Fibroblast of the aortic adventitia (primary cell): ENCODE results near the gene THAP2. TPM values are rescaled to one million over a fixed set of nuclear protein-coding genes. Genes with fewer than 3 reads are reported as not detected.

Source experiments
- DNase-seq: peaks from one replicate; pipeline ENCODE4 v3.0.0-alpha.2; 2010; ENCODE audit warnings: low read depth
- H3K4me3 ChIP-seq: 2 replicates; pipeline ENCODE4 v1.5.1; 2011; ENCODE audit warnings: low read depth, mild to moderate bottlenecking, control low read depth, low read length, moderate library complexity
- total RNA-seq: library from RNA; depleted of rRNA; stranded (reverse); fragments of >200 nt; gene quantifications from 2 replicates; pipeline ENCODE4 v1.2.3, GENCODE V29; 2012; ENCODE audit warnings: low replicate concordance
- TF ChIP-seq, protein P1 (sequence below): IDR thresholded peaks from 2 replicates; pipeline ENCODE4 v1.5.1; 2011; ENCODE audit warnings: mild to moderate bottlenecking, low read length, control low read depth, inconsistent platforms; ENCODE audit not compliant: insufficient read depth

The THAP2 gene
- total RNA-seq, 1 donor: 4.9 TPM

DNA sequence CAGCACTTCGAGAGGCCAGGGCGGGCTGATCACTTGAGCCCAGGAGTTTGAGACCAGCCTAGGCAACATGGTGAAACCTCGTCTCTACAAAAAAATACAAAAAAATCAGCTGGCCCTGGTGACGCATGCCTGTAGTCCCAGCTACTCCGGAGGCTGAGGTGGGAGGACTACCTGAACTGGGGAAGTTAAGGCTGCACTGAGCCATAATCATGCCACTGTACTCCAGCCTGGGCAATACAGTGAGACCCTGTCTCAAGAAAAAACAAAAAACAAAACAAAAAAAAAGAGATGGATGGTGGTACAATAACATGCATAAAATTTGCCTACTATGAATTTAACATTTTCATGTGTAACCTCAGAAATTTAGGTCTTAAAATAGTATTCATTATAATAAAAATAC is 2.2 kb downstream of the THAP2 start:
- TF ChIP-seq, protein P1, sequence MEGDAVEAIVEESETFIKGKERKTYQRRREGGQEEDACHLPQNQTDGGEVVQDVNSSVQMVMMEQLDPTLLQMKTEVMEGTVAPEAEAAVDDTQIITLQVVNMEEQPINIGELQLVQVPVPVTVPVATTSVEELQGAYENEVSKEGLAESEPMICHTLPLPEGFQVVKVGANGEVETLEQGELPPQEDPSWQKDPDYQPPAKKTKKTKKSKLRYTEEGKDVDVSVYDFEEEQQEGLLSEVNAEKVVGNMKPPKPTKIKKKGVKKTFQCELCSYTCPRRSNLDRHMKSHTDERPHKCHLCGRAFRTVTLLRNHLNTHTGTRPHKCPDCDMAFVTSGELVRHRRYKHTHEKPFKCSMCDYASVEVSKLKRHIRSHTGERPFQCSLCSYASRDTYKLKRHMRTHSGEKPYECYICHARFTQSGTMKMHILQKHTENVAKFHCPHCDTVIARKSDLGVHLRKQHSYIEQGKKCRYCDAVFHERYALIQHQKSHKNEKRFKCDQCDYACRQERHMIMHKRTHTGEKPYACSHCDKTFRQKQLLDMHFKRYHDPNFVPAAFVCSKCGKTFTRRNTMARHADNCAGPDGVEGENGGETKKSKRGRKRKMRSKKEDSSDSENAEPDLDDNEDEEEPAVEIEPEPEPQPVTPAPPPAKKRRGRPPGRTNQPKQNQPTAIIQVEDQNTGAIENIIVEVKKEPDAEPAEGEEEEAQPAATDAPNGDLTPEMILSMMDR: no peak
- no peak overlapping the region for H3K4me3 ChIP-seq
- no peak for DNase-seq

DNA sequence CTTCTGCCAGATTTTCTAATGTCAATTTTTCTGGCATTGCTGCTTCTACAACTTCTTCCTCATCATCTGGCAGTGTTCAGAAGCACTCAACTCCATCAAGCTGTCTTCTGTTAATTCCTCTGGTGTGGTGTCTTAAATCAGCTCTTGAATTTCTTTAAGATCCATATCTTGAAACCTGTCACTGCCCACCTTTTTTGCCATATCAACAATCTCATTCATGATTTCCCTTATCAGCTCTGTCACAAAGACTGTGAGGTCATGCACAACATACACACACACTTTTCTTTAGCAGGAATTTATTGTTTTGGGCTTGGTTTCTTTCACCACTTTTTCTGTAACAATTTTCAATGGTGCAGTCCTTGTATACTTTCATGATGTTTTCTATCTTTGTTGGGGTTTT is 7.2 kb downstream of the THAP2 start:
- no peak for DNase-seq
- TF ChIP-seq, protein P1: no peak
- no peak overlapping the region for H3K4me3 ChIP-seq

DNA sequence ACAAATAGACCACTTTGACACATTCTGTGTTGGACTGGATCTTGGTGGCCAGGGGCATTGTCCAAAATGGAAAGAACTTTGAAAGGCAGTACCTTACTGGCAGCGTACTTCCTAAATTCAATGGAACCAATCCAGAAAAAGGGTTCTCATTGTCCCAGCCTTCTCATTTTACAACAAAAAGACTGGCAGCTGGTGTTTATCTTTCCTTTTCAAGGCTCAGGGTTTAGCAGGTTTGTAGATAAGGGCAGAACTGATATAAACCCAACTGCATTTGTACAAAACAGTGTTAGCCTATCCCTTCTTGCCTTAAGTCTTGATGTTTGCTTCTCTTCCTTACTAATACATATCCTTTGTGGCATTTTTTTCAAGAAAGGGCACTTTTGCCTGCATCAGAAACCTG is 7.7 kb downstream of the THAP2 start:
- DNase-seq: no peak
- H3K4me3 ChIP-seq: no peak overlapping the region
- TF ChIP-seq, protein P1: no peak

DNA sequence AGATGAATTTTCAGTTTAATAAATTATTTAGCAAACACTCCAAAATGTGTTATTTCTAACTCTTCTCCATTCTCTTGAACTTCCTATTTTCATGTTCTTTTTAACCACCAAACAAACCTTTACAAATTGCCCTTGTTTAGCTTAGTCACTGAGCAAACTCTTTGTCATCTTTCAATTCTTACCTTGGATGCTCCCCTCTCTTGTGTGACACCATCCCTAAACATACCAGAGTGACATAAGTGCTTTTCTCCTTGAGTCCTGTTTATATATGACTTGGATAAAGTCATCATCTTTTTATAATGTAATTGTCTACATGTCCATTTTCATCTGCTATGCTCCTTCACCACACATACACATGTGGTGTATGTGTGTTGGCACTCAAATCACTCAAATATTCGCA is 18.4 kb downstream of the THAP2 start:
- no peak for DNase-seq
- H3K4me3 ChIP-seq: no peak overlapping the region
- TF ChIP-seq, protein P1: no peak

DNA sequence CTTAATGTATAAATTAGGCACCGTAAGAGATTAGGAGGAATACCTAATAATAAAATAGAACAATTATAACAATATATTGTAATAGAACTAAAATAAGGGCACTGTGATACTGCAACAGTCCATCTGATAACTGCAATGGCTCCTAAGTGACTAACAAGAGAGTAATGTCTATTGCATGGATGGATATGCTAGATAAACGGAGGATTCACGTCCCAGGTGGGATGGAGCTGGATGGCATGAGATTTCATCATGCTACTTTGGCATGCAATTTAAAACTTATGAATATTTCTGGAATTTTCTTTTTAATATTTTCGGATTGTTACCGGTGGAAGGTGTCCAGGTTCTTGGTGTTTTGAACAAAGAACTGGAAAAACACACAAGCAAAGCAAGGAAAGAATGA is 19.5 kb downstream of the THAP2 start:
- TF ChIP-seq, protein P1: no peak
- DNase-seq: peak; percentile 51
- no peak overlapping the region for H3K4me3 ChIP-seq

DNA sequence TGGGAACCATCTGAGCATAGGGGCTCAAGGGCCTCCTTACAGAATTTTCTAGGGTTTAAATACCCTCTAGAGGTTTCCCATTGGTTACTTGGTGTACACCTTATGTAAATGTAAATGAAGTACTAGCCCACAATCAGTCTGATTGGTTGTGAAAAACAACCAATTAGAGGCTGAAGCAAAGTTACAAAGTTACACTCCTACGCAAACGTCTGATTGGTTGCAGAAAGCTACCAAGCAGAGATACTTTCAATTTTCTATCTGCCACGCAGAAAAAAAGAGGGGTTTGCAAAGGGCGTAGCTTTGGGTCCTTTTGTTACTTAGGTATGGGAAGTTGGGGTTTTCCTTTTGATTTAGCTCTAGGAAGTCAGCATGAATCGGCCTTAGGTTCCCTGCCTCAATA is 20.0 kb downstream of the THAP2 start:
- H3K4me3 ChIP-seq: no peak overlapping the region
- no peak for DNase-seq
- TF ChIP-seq, protein P1: no peak

DNA sequence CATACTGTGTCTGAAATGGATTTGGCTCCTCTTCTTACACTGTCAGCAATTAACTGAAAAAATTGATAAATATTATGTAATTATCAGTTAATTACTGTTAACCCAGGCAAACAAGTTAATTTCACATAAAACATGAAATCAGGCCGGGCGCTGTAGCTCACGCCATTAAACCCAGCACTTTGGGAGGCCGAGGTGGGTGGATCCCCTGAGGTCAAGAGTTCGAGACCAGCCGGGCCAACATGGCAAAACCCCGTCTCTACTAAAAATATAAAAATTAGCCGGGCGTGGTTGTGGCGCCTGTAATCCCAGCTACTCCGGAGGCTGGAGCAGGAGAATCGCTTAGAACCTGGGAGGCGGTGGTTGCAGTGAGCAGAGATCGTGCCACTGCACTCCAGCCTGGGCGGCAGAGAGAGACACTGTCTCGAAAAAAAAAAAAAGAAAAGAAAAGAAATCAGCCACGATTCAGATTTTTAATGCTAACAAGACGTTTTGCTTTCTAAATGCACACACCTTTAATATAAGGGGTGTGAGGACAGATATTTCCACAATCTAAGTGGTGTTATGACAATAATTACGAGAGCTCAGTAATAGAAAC is 21.3 kb downstream of the THAP2 start:
- H3K4me3 ChIP-seq: peak overlapping the region; percentile 82
- DNase-seq: no peak
- TF ChIP-seq, protein P1: no peak
